ENCODE results near the gene GGACT.

The GGACT gene

GRCh38 chr13:100480676-100481075 is 107.9 kb downstream of the GGACT start:
- Histone ChIP-seq H3K4me3 (ENCODE audit: low read length) (no peak overlapping the region), H3K4me2 (ENCODE audit: low read length) (no peak overlapping the region), H3K36me3 (ENCODE audit: insufficient read depth, low read length) (no peaks in the 10 kb centered on the region), H3K9ac (ENCODE audit: low read depth, low read length) (no peak overlapping the region), H3K9me3 (replicated peaks; ENCODE audit: low read length) (no peaks in the 10 kb centered on the region), H3K27me3 (ENCODE audit: control insufficient read depth, insufficient read depth, low read length) (no peaks in the 10 kb centered on the region), H3K4me1 (ENCODE audit: control insufficient read depth, insufficient read depth, low read length) (no peaks in the 10 kb centered on the region)

Data from skeletal muscle satellite cell (primary cell).